ENCODE results near the gene BLM. TPM values are rescaled to one million over a fixed set of nuclear protein-coding genes. Genes with fewer than 3 reads are reported as not detected.

BLM gene
- total RNA-seq, 1 experiment from 2014 or later = 41.3 TPM

DNA sequence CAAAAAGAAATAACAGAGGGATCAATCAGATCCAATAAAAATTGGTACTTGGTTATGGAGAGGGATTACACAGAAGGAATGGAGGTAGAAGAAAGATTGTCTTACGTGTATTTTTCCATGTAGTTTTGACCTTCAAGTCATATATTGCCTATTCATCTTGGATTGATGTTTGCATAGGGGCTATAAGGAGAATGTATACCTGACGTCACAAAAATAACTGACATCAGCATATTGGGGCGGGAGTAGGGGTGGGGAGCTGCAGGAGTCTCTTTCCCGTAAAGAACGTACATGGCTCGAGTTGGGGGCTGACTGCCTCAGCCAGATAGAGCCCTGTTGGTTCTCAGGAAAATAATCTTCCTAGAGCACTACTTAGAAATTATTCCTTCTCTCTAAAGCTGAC, 145.3 kb downstream of the BLM start:
- Histone ChIP-seq H2AFZ (ENCODE audit: low read length) (no peak overlapping the region), H3K27me3 (ENCODE audit: insufficient read depth, low read length) (no peaks in the 10 kb centered on the region), H3K14ac (ENCODE audit: insufficient read depth, low read length) (no peak overlapping the region), H3K4me2 (ENCODE audit: insufficient read depth, insufficient read length, low read length) (no peak overlapping the region), H2BK5ac (ENCODE audit: insufficient read length, low read length) (no peak overlapping the region), H2AK5ac (ENCODE audit: insufficient read length, low read length) (no peak overlapping the region), H3K56ac (ENCODE audit: insufficient read length, low read depth, low read length) (no peak overlapping the region), H3K9me3 (ENCODE audit: control insufficient read depth, low read depth, low read length) (no peaks in the 10 kb centered on the region), H2BK120ac (ENCODE audit: low read depth, low read length, poor library complexity, severe bottlenecking) (no peak overlapping the region), H3K23me2 (ENCODE audit: insufficient read length, low read depth, low read length, poor library complexity, severe bottlenecking) (no peaks in the 10 kb centered on the region), H3K23ac (ENCODE audit: insufficient read length, low read depth, low read length) (no peak overlapping the region), H3K4me1 (ENCODE audit: insufficient read depth, low read length) (peaks cover 2% of the 10 kb centered on the region; the same call in 1 of the 2 replicates), H4K8ac (replicated peaks; ENCODE audit: insufficient read length, low read depth, low read length) (no peak overlapping the region), H3K18ac (ENCODE audit: insufficient read length, low read depth, low read length) (no peak overlapping the region), H2BK12ac (ENCODE audit: insufficient read length, low read depth, low read length) (no peak overlapping the region), H3K4ac (ENCODE audit: low read depth, low read length) (no peak overlapping the region), H3K9ac (ENCODE audit: extremely low read depth, insufficient read length, low read length) (no peak overlapping the region), H4K91ac (ENCODE audit: insufficient read length, low read depth, low read length) (no peak overlapping the region), H3T11ph (ENCODE audit: low read length) (no peak overlapping the region), H4K5ac (ENCODE audit: insufficient read length, low read depth, low read length) (no peak overlapping the region), H3K79me1 (ENCODE audit: insufficient read depth, low read depth, low read length, poor library complexity, severe bottlenecking) (no peaks in the 10 kb centered on the region), H3K27ac (ENCODE audit: insufficient read length, low read depth, low read length) (no peak overlapping the region), H2BK15ac (ENCODE audit: low read depth, low read length) (no peak overlapping the region), H3K79me2 (ENCODE audit: insufficient read depth, low read length) (no peaks in the 10 kb centered on the region), H2BK20ac (ENCODE audit: low read depth, low read length, poor library complexity, severe bottlenecking) (no peak overlapping the region), H4K20me1 (ENCODE audit: control insufficient read depth, insufficient read depth, insufficient read length) (no peaks in the 10 kb centered on the region)
- Mint-ChIP-seq H3K27ac (no peak overlapping the region), H3K9me3 (no peaks in the 10 kb centered on the region; a peak in 1 of 5 replicates), H3K36me3 (ENCODE audit: insufficient read depth in 1 of 3, low read depth in 3 of 3) (no peaks in the 10 kb centered on the region), H3K27me3 (ENCODE audit: low read depth) (no peaks in the 10 kb centered on the region), H3K4me3 (no peak overlapping the region), H3K4me1 (peaks cover 9 to 16% of the 10 kb centered on the region in 2 experiments)
- WGBS (ENCODE audit: extremely low coverage, insufficient read length, low lambda C conversion rate) = no CpG with 5 or more reads among the region's 6 CpGs
- DNase-seq = no peak
- TF ChIP-seq, protein P1, sequence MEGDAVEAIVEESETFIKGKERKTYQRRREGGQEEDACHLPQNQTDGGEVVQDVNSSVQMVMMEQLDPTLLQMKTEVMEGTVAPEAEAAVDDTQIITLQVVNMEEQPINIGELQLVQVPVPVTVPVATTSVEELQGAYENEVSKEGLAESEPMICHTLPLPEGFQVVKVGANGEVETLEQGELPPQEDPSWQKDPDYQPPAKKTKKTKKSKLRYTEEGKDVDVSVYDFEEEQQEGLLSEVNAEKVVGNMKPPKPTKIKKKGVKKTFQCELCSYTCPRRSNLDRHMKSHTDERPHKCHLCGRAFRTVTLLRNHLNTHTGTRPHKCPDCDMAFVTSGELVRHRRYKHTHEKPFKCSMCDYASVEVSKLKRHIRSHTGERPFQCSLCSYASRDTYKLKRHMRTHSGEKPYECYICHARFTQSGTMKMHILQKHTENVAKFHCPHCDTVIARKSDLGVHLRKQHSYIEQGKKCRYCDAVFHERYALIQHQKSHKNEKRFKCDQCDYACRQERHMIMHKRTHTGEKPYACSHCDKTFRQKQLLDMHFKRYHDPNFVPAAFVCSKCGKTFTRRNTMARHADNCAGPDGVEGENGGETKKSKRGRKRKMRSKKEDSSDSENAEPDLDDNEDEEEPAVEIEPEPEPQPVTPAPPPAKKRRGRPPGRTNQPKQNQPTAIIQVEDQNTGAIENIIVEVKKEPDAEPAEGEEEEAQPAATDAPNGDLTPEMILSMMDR (conservative IDR thresholded peaks at IDR 0.05) = no peak

Data from H9 (cell line).